HUES6 (cell line): ENCODE data around the gene EGFL8.

Experiments used
- H3K27ac ChIP-seq: 2 replicates; pipeline ENCODE4 v1.7.0; 2013; ENCODE audit warnings: low read depth, mild to moderate bottlenecking, low read length, inconsistent platforms
- H3K27me3 ChIP-seq: 2 replicates; pipeline ENCODE4 v1.6.1; 2013; ENCODE audit warnings: low read length; ENCODE audit not compliant: control insufficient read depth, insufficient read depth
- H3K36me3 ChIP-seq: 2 replicates; pipeline ENCODE4 v1.6.1; 2013; ENCODE audit warnings: low read length; ENCODE audit not compliant: control insufficient read depth, insufficient read depth
- H3K4me1 ChIP-seq: 2 replicates; pipeline ENCODE4 v1.6.1; 2013; ENCODE audit warnings: low read length; ENCODE audit not compliant: control insufficient read depth, insufficient read depth
- H3K4me3 ChIP-seq: 2 replicates; pipeline ENCODE4 v1.5.1; 2013; ENCODE audit warnings: low read depth, low read length
- H3K9ac ChIP-seq: one replicate; pipeline ENCODE4 v1.6.1; 2013; ENCODE audit warnings: mild to moderate bottlenecking, low read length
- H3K9me3 ChIP-seq: 2 replicates; pipeline ENCODE4 v1.6.1; 2013; ENCODE audit warnings: low read depth, low read length; ENCODE audit not compliant: control insufficient read depth, insufficient read depth

EGFL8 gene

GRCh38 chr6:32146287-32146686 is 18.1 kb upstream of the EGFL8 start:
- H3K9me3 ChIP-seq, result no peaks in the 10 kb centered on the region
- no peak overlapping the region for H3K27ac ChIP-seq
- no peak overlapping the region for H3K4me3 ChIP-seq
- no peak overlapping the region for H3K9ac ChIP-seq
- H3K36me3 ChIP-seq, result no peaks in the 10 kb centered on the region
- peaks cover 36% of the 10 kb centered on the region for H3K4me1 ChIP-seq
- H3K27me3 ChIP-seq, result peaks cover 24% of the 10 kb centered on the region

DNA sequence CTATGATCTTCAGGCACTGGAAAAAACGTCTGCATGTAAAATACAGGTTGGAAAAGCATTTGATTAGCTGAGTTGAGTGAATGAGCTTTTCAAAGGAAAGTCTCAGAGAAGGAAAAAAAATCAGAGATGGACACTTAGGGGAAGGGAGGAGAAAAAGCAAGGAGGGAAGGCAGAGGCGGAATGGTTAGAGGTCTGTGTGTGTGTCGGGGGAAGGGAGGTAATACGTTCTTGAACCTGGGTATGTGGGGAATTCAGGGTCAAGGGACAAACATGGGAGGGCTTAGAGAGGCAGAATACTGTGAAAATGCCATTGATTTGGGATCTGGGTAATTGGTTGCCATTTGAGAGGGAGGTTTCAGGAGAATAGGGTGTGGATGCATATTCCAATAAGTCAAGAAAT is 17.7 kb upstream of the EGFL8 start:
- no peaks in the 10 kb centered on the region for H3K9me3 ChIP-seq
- 0 out of 2 replicates have a peak overlapping the region, but pooled peaks have one; percentile 8 for H3K4me3 ChIP-seq
- no peak overlapping the region for H3K9ac ChIP-seq
- H3K27me3 ChIP-seq, result peaks cover 27% of the 10 kb centered on the region
- H3K27ac ChIP-seq, result no peak overlapping the region
- peaks cover 38% of the 10 kb centered on the region for H3K4me1 ChIP-seq
- H3K36me3 ChIP-seq, result no peaks in the 10 kb centered on the region

DNA sequence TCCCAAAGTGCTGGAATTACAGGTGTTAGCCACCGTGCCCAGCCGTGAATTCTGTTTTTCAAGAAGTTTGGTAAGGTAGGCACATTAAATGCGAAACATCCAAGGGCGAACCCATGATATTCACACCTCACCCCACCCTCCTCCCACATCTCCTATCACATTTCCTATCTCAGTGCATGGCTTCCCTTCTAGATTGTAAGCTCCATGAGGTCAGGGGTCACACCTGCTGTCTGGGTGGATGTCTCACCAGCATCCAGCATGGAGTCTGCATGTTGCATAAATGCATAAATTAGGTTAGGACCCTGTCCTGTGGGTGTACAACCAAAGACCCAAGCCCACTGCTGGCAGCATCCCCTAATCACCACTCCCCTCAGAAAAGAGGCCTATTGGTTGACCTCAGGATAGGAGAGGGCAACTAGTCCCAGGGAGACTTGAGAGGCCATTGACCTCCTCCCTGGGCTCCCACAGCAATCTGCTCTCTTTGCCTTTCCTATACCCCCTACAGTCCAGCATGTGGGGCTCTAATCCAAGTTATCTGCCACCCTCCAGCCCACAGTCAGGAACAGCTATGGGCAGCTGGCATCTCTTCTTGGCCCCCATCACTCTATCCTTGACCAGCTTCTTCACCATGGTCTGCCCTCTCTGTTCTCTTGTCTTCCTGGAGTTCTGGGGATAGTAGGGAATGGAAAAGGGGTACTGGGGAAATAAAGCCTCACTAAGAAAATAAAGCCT is 16.8 kb upstream of the EGFL8 start:
- no peaks in the 10 kb centered on the region for H3K36me3 ChIP-seq
- no peak overlapping the region for H3K27ac ChIP-seq
- peak overlapping the region; percentile 56 for H3K4me3 ChIP-seq
- peaks cover 45% of the 10 kb centered on the region for H3K4me1 ChIP-seq
- peaks cover 34% of the 10 kb centered on the region for H3K27me3 ChIP-seq
- H3K9me3 ChIP-seq, result no peaks in the 10 kb centered on the region
- H3K9ac ChIP-seq, result no peak overlapping the region

GRCh38 chr6:32148289-32149091 is 15.9 kb upstream of the EGFL8 start:
- Histone ChIP-seq H3K9ac (no peak overlapping the region), H3K4me3 (peak overlapping the region; percentile 56), H3K27ac (no peak overlapping the region), H3K36me3 (no peaks in the 10 kb centered on the region), H3K4me1 (peaks cover 45% of the 10 kb centered on the region), H3K27me3 (peaks cover 36% of the 10 kb centered on the region), H3K9me3 (no peaks in the 10 kb centered on the region)

DNA sequence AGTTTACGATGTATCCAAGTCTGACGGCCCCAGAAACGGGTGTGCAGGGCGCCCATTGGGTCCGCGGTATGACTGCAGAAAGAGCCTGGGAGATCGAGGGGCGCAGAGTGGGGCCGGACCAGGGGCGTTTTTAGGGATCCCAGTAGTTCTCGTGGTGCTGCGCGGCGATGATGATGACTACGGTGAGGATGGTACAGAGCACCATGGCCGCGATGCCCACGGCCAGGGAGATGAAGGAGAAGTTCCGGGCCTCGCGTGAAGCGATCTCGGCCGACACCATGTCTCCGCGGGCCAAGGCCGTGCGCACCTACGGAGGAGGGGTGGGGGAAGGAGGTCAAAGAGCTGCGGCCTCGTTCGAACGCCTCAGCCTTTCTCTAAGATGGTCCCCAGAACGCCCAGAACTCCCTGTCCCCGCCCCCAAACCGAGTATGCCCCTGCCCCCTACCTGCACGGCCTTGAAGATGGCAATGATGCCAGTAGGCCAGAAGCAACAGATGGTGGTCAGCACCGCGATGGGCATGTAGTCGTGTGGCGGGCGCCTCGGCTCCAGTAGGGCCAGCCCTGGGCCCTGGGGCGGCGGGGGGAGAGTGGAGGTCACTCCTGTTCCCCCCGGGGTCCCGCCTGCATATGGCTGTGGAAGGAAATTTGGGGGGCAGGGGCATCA is 15.2 kb upstream of the EGFL8 start:
- no peak overlapping the region for H3K9ac ChIP-seq
- no peak overlapping the region for H3K27ac ChIP-seq

GRCh38 chr6:32149932-32150870 is 14.2 kb upstream of the EGFL8 start:
- Histone ChIP-seq H3K4me1 (peaks cover 52% of the 10 kb centered on the region), H3K4me3 (peak overlapping the region; percentile 56), H3K9me3 (no peaks in the 10 kb centered on the region), H3K36me3 (no peaks in the 10 kb centered on the region), H3K27ac (no peak overlapping the region), H3K27me3 (peaks cover 36% of the 10 kb centered on the region), H3K9ac (no peak overlapping the region)

More for the DNA sequence above, 15.2 kb upstream of the EGFL8 start:
- peak overlapping the region; percentile 56 for H3K4me3 ChIP-seq
- H3K36me3 ChIP-seq, result no peaks in the 10 kb centered on the region
- H3K9me3 ChIP-seq, result no peaks in the 10 kb centered on the region
- peaks cover 36% of the 10 kb centered on the region for H3K27me3 ChIP-seq
- peaks cover 45% of the 10 kb centered on the region for H3K4me1 ChIP-seq

- Histone ChIP-seq H3K9ac (no peak overlapping the region), H3K9me3 (no peaks in the 10 kb centered on the region), H3K4me3 (peak overlapping the region; percentile 49), H3K4me1 (peaks cover 44% of the 10 kb centered on the region), H3K36me3 (peaks cover 7% of the 10 kb centered on the region), H3K27ac (no peak overlapping the region), H3K27me3 (peaks cover 36% of the 10 kb centered on the region)
Observed at GRCh38 chr6:32151181-32151862, 13.1 kb upstream of the EGFL8 start.

DNA sequence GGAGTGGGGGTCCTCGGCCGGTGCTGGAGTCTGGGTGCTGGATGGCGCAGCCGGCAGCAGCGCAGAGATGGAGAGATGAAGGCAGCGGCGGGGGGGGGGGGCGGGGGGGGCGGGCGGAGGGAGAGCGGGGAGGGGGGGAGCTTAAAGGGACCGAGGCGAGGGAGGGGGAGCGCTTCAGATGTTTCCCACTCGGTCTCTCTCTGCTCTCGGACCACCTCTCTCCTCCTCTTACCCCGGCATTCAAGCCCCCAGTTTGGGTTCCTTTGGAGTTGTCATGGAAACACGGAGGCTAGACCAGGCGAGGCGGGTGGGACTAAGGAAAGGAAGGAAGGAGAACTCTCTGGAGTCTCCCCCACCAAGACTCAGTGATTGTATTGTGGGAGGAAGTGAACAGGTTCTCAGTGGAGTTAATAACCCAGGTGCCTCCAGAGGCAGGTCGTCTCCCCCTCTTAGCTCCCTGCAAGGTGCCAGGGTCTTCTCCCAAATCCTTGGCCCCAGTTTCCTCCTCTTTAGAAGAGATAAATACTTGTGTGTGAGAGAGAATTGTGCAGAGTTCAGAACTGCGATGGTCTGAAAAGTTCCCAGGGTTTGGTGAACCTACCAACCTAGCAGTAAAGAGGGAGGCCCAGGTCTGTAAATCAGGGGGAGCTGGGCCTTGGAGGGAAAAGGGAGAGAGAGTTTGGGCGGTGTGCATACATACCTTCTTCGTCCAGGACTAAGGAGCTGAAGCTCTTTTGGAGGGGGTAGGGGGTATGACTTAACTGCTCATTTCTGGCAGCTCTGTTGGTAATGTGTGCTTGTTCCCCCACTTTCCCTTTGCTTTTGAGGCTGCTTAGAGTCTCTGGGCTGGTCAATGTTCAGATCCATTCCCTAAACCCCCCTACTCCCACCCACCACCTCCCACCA is 12.3 kb upstream of the EGFL8 start, which contains the start of gene PRRT1:
TSS of gene PRRT1 (minus strand) at position 77 of the 906 bp plus-strand sequence. CDS start 112 bp downstream, outside the sequence.
- H3K9me3 ChIP-seq, result no peaks in the 10 kb centered on the region
- H3K4me3 ChIP-seq, result peak within 1 kb of the TSS; percentile 86
- peaks cover 36% of the 10 kb centered on the region for H3K27me3 ChIP-seq
- H3K9ac ChIP-seq, result peak within 1 kb of the TSS; percentile 91
- peaks cover 36% of the 10 kb centered on the region for H3K4me1 ChIP-seq
- peaks cover 10% of the 10 kb centered on the region for H3K36me3 ChIP-seq
- H3K27ac ChIP-seq, result no peak within 1 kb of the TSS

GRCh38 chr6:32152769-32153563 is 11.4 kb upstream of the EGFL8 start:
- Histone ChIP-seq H3K27me3 (peaks cover 36% of the 10 kb centered on the region), H3K4me1 (peaks cover 30% of the 10 kb centered on the region), H3K27ac (peak overlapping the region; percentile 48; the same call in 1 of the 2 replicates), H3K4me3 (peak overlapping the region; percentile 86), H3K36me3 (peaks cover 17% of the 10 kb centered on the region), H3K9me3 (no peaks in the 10 kb centered on the region), H3K9ac (peak overlapping the region; percentile 91)
